K562 (cell line): Measurements from ENCODE around the gene IL4I1. TPM values are rescaled to one million over a fixed set of nuclear protein-coding genes. Genes with fewer than 3 reads are reported as not detected.
A peak's percentile ranks its signal among the peaks of the same experiment; 100 is the strongest.

ENCODE experiments used
- ATAC-seq: fragments of 200-7000 bp; cut with Tn5 transposase; 3 replicates; pipeline ENCODE4 v1.9.1; 2020; ENCODE audit warnings: moderate library complexity
- BruUV-seq: library from RNA; stranded (reverse); fragments of 400-500 nt; replicated peaks from 2 replicates; lab custom pipeline; 2021; lab: Mats Ljungman, UMichigan
- CTCF ChIA-PET: fragments of 300-600 bp; formaldehyde crosslinking; extraction: SDS; loops from one replicate; lab custom pipeline; 2021; ENCODE audit warnings: low intra/inter-chr PET ratio; lab: Yijun Ruan, JAX
- POLR2A ChIA-PET: fragments of 300-600, 350-650 bp; sonication (Branson Sonifier 250); formaldehyde crosslinking; extraction: SDS; loops from one replicate; lab custom pipeline; 2021; ENCODE audit warnings: antibody characterized with exemption, inconsistent platforms; lab: Yijun Ruan, JAX
- DNase-seq, 4 experiments: peaks; one replicate each; pipeline versions ENCODE4 v3.0.0 to v3.0.0-alpha.2; 2011 to 2018; ENCODE audit warnings: low spot score in 3 of 4, mixed read lengths in 3 of 4; ENCODE audit errors: extremely low read depth in 1 of 4
- FAIRE-seq: peaks from 2 replicates; lab custom pipeline; 2011; peaks lifted over from hg19 to GRCh38; lab: Jason Lieb, UNC
- H2AFZ ChIP-seq: 2 replicates; pipeline ENCODE4 v1.6.0; 2011; ENCODE audit warnings: low read depth, low read length, control low read depth, inconsistent platforms
- H3K27ac ChIP-seq: fragments of 200-600 bp; 3 replicates; pipeline ENCODE4 v1.8.0; 2011; ENCODE audit warnings: low read depth, mild to moderate bottlenecking, control low read depth, inconsistent platforms, low read length, moderate library complexity, mixed read lengths; ENCODE audit errors: extremely low read depth
- H3K27me3 ChIP-seq, 2 experiments: fragments of 300-600 bp in 1 of 2; 2 replicates in 1 of 2; 3 replicates in 1 of 2; pipeline versions ENCODE4 v1.6.0 to v1.8.0; 2011; ENCODE audit warnings: inconsistent platforms in 2 of 2, low read length in 2 of 2, mild to moderate bottlenecking in 1 of 2, mixed read lengths in 1 of 2, moderate library complexity in 1 of 2; ENCODE audit not compliant: control insufficient read depth in 2 of 2, insufficient read depth in 2 of 2
- H3K36me3 ChIP-seq: fragments of 300-600 bp; 3 replicates; pipeline ENCODE4 v1.8.0; 2011; ENCODE audit warnings: mild to moderate bottlenecking, low read length, inconsistent platforms; ENCODE audit not compliant: control insufficient read depth, insufficient read depth
- H3K4me1 ChIP-seq, 2 experiments: fragments of 200-600 bp in 1 of 2; replicated peaks in 1 of 2; 2 replicates in 1 of 2; 3 replicates in 1 of 2; pipeline versions ENCODE4 v1.5.1 to v1.8.0; 2011; ENCODE audit warnings: inconsistent platforms in 2 of 2, low read length in 2 of 2, mild to moderate bottlenecking in 1 of 2, mixed read lengths in 1 of 2, moderate library complexity in 1 of 2; ENCODE audit not compliant: control insufficient read depth in 2 of 2, insufficient read depth in 2 of 2
- H3K4me2 ChIP-seq: 2 replicates; pipeline ENCODE4 v1.6.1; 2011; ENCODE audit warnings: low read length, control low read depth, inconsistent platforms, mixed read lengths; ENCODE audit not compliant: insufficient read depth
- H3K4me3 ChIP-seq: fragments of 200-600 bp; sonication (generic), shearing (Covaris generic); 2 replicates; pipeline ENCODE4 v1.5.1; 2016; ENCODE audit warnings: control low read depth, inconsistent platforms
- H3K79me2 ChIP-seq: fragments of 200-600 bp; 3 replicates; pipeline ENCODE4 v1.8.0; 2011; ENCODE audit warnings: low read length, inconsistent platforms; ENCODE audit not compliant: control insufficient read depth, insufficient read depth
- H3K9ac ChIP-seq, 2 experiments: 2 replicates each; pipeline versions ENCODE4 v1.6.0 to v1.6.1; 2011; ENCODE audit warnings: low read depth in 2 of 2, low read length in 2 of 2, control low read depth in 1 of 2, inconsistent platforms in 1 of 2, mild to moderate bottlenecking in 1 of 2, mixed read lengths in 1 of 2; ENCODE audit not compliant: insufficient read depth in 1 of 2
- H3K9me1 ChIP-seq: one replicate; pipeline ENCODE4 v1.6.0; 2011; ENCODE audit warnings: inconsistent platforms, mild to moderate bottlenecking, low read length, moderate library complexity; ENCODE audit not compliant: control insufficient read depth, insufficient read depth
- H3K9me3 ChIP-seq: replicated peaks from 2 replicates; pipeline ENCODE4 v1.5.1; 2011; ENCODE audit warnings: low read depth, low read length, inconsistent platforms; ENCODE audit not compliant: control insufficient read depth, insufficient read depth
- H4K20me1 ChIP-seq: replicated peaks from 2 replicates; pipeline ENCODE4 v1.6.1; 2011; ENCODE audit warnings: low read length, inconsistent platforms, mixed read lengths; ENCODE audit not compliant: control insufficient read depth, insufficient read depth
- C11orf30 ChIP-seq: fragments of 450-650 bp; IDR thresholded peaks from 2 replicates; pipeline ENCODE4 v1.6.1; 2016; ENCODE audit warnings: low read depth, mild to moderate bottlenecking
- CREM ChIP-seq: IDR thresholded peaks from 2 replicates; pipeline ENCODE4 v1.6.1; 2014; ENCODE audit warnings: antibody characterized with exemption, low read depth
- CTBP1 ChIP-seq: fragments of 450-650 bp; IDR thresholded peaks from 2 replicates; pipeline ENCODE4 v1.6.1; 2016; ENCODE audit warnings: borderline replicate concordance
- EP300 ChIP-seq: IDR thresholded peaks from 2 replicates; pipeline ENCODE4 v1.6.1; 2012; ENCODE audit warnings: low read length, improper control_type of control experiment
- HCFC1 ChIP-seq: IDR thresholded peaks from 2 replicates; pipeline ENCODE4 v1.6.1; 2012; ENCODE audit warnings: low read depth, low read length, improper control_type of control experiment
- MEIS2 ChIP-seq: fragments of 450-650 bp; IDR thresholded peaks from 2 replicates; pipeline ENCODE4 v1.6.1; 2014; ENCODE audit warnings: mild to moderate bottlenecking; ENCODE audit not compliant: partially characterized antibody
- NFE2 ChIP-seq: IDR thresholded peaks from 2 replicates; pipeline ENCODE4 v1.6.1; 2014; ENCODE audit warnings: antibody characterized with exemption, low read depth
- NONO ChIP-seq, 2 experiments: fragments of 200-400 bp in 1 of 2; fragments of 450-650 bp in 1 of 2; formaldehyde crosslinking in 1 of 2; IDR thresholded peaks; 2 replicates each; pipeline ENCODE4 v1.6.1; 2017; ENCODE audit warnings: low read depth in 2 of 2, mild to moderate bottlenecking in 2 of 2, moderate library complexity in 2 of 2, low read length in 1 of 2
- RNF2 ChIP-seq: sonication (generic); IDR thresholded peaks from 2 replicates; pipeline ENCODE4 v1.6.1; 2016
- SREBF1 ChIP-seq: fragments of 150-350 bp; IDR thresholded peaks from 2 replicates; pipeline ENCODE4 v1.6.1; 2014; ENCODE audit warnings: antibody characterized with exemption, low read depth, low read length, borderline replicate concordance
- SRF ChIP-seq, 2 experiments: fragments of 250-450, 450-650 bp in 1 of 2; sonication (Bioruptor Pico) in 1 of 2; sonication (generic) in 1 of 2; formaldehyde crosslinking; IDR thresholded peaks; 2 replicates each; pipeline versions ENCODE4 v1.5.0 to v1.5.1; 2020 to 2022; ENCODE audit warnings: mild to moderate bottlenecking in 1 of 2, missing genetic modification reagents in 1 of 2
- TCFL5 ChIP-seq: fragments of 250-450 bp; sonication (Bioruptor Pico); conservative IDR thresholded peaks from 2 replicates; pipeline ENCODE4 v1.6.1; 2021; ENCODE audit warnings: mild to moderate bottlenecking, moderate library complexity, matching md5 sums
- TFE3 ChIP-seq: fragments of 450-650 bp; formaldehyde crosslinking; IDR thresholded peaks from 2 replicates; pipeline ENCODE4 v1.4.0; 2020; ENCODE audit warnings: mild to moderate bottlenecking, mixed read lengths
- XRCC3 ChIP-seq: fragments of 450-650 bp; IDR thresholded peaks from 2 replicates; pipeline ENCODE4 v1.6.1; 2017; ENCODE audit warnings: mild to moderate bottlenecking, moderate library complexity
- ZNF140 ChIP-seq: fragments of 250-450 bp; sonication (Bioruptor Pico); IDR thresholded peaks from 2 replicates; pipeline ENCODE4 v1.8.0; 2021; ENCODE audit warnings: moderate library complexity, mild to moderate bottlenecking, inconsistent platforms
- ZNF717 ChIP-seq: fragments of 250-450 bp; sonication (Bioruptor Pico); IDR thresholded peaks from 2 replicates; pipeline ENCODE4 v1.5.0; 2021
- WGBS: fragments of 100-300 bp; shearing (Covaris generic); methylation state at CpG from one replicate; pipeline ENCODE4 v1.1.6; 2016; ENCODE audit warnings: low coverage, mixed read lengths; ENCODE audit not compliant: insufficient coverage; ENCODE audit errors: missing lambda C conversion rate; 5-methylcytosine and 5-hydroxymethylcytosine counted together
- in situ Hi-C: fragments of 300-500 bp; cut with MboI; formaldehyde crosslinking; loops from 4 replicates; pipeline ENCODE4 v1.15.0; 2018; ENCODE audit warnings: inconsistent platforms, mixed read lengths
- intact Hi-C: fragments of 100-400 bp; cut with micrococcal nuclease; formaldehyde crosslinking; loops from 2 replicates; pipeline ENCODE4 v1.14.2; 2022
- polyA plus RNA-seq, 8 experiments: library from polyadenylated mRNA; depleted of rRNA in 4 of 8; stranded (reverse) in 5 of 8; unstranded in 3 of 8; fragments of >200 nt; fragmentation: Nextera tagmentation in 2 of 8; fragmentation: Illumina TruSeq in 1 of 8; extraction: Ambion mirVana in 2 of 8; extraction: Trizol in 1 of 8; gene quantifications; 2 replicates each; pipeline versions ENCODE4 v1.2.1 to v1.2.3, GENCODE V29; 2011 to 2014; ENCODE audit warnings: inconsistent platforms in 1 of 8, missing spikeins in 1 of 8
- total RNA-seq, 7 experiments: library from RNA; depleted of rRNA in 6 of 7; stranded (reverse); fragments of >200 nt in 6 of 7; fragmentation: Illumina TruSeq in 2 of 7; extraction: Trizol in 2 of 7; gene quantifications; 2 replicates each; pipeline versions ENCODE4 v1.2.1 to v1.2.3, GENCODE V29; 2011 to 2021; ENCODE audit warnings: low replicate concordance in 1 of 7
- TF ChIP-seq, protein P1 (sequence below): fragments of 250-450 bp; sonication (Bioruptor Pico); IDR thresholded peaks from 2 replicates; pipeline ENCODE4 v1.8.0; 2021; ENCODE audit warnings: mild to moderate bottlenecking, moderate library complexity
- TF ChIP-seq, protein P2 (sequence below): sonication (generic); formaldehyde crosslinking; IDR thresholded peaks from 2 replicates; pipeline ENCODE4 v1.8.0; 2022; ENCODE audit warnings: mild to moderate bottlenecking, missing genetic modification reagents

The IL4I1 gene
- total and polyA plus RNA-seq, 9 of the 15 experiments (the other 6 are each of a cell fraction or from before 2014, with no cell fraction given): 0.06 to 0.95 (median 0.43) TPM; not detected in 2

DNA sequence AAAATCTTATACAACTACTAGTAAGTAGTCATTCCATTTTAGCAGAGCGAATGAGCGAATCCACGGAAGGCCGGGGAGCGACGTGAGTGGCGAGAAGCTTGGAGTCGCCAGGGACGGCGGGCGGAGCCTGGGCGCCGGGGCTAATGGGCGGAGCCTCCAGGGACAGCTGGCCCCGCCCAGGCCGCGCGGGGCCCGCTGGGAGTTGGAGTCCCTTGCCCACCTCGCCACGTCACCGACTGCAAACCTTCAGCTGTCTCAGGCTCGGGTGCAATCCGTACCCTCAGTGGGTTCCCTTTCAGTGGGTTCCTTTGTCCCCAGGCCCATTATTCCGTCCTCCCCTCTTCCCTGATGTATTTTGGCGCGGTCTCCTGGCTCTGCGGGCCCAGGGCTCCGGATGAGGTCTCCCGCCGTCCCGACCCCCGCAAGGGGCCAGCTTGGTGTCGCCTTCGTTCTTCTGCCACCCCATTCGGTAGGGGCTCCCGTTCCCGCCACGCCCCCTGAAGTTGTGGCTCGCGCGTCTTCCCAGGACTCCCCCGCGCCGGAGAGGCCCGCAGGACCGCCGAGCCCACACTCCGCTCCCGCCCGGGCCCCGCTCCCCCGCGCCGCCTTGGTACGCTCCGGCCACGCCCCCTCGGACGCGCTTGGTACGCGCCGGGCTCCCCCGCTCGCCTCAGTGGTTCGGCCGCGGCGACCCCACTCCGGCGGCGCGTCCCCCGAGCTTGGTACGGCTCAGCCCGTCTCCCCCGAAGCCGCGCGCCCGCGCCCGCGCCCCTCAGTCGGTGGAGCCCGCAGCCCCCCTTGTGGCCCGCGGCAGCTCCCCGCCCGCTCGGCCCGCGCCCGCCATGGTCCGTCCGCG is 46.0 kb downstream of the IL4I1 start, which contains the start of gene PTOV1:
PTOV1 (plus strand) TSS at position 673 of the 856 bp plus-strand sequence.
- FAIRE-seq: peak; percentile 83
- peaks cover 54% of the 10 kb centered on the region for H3K79me2 ChIP-seq
- H3K4me1 ChIP-seq: peaks cover 39 to 64% of the 10 kb centered on the region in 2 experiments
- peak within 1 kb of the TSS; percentile 87 for H3K4me3 ChIP-seq
- intact Hi-C loops (no loop called here), in situ Hi-C loops (no loop called here)
- ATAC-seq: peak; percentile 91
- H3K27ac ChIP-seq: peak within 1 kb of the TSS; percentile 100
- peak within 1 kb of the TSS; percentile 92 for H3K4me2 ChIP-seq
- ChIA-PET POLR2A (interaction anchor here (0.7 to 2.0 kb wide), 21 partner anchors 8 to 175 kb away, joined by 3 to 18 read pairs (median 5); partner anchors contain the start of genes FUZ and PRMT1), CTCF (no interaction called here)
- DNase-seq: peak; percentile 96 to 97 (median 97)
- WGBS: 0% methylated on average over 47 of the region's 98 CpGs
- H3K9me3 ChIP-seq: 0 out of 2 replicates have a peak, but pooled peaks cover 6% of the 10 kb centered on the region
- no peaks in the 10 kb centered on the region for H3K27me3 ChIP-seq
- peaks cover 33% of the 10 kb centered on the region for H3K36me3 ChIP-seq
- H4K20me1 ChIP-seq: peaks cover 11% of the 10 kb centered on the region
- BruUV-seq: no TSS peak
- H2AFZ ChIP-seq: peak within 1 kb of the TSS; percentile 97
- H3K9ac ChIP-seq: peak within 1 kb of the TSS; percentile 97 to 99
- peaks cover 11% of the 10 kb centered on the region for H3K9me1 ChIP-seq
- TF ChIP-seq C11orf30: peak; percentile 38; the same call in 1 of the 2 replicates
- peak; percentile 75 for TF ChIP-seq CTBP1
- peak in 1 of 2 experiments; percentile 98; a peak in 2 of 4 replicates for TF ChIP-seq NONO (IDR thresholded peaks at IDR 0.05; ENCODE audit: low read depth in 2 of 2, low read length in 1 of 2)
- peak; percentile 63; the same call in 1 of the 2 replicates for TF ChIP-seq RNF2
- TF ChIP-seq EP300: peak; percentile 14; the same call in 1 of the 2 replicates
- no peak for TF ChIP-seq TCFL5 (CRISPR knock-in tag)
- no peak for TF ChIP-seq XRCC3
- peak; percentile 92 for TF ChIP-seq HCFC1
- TF ChIP-seq SREBF1: peak; percentile 96
- TF ChIP-seq MEIS2: peak; percentile 15
- TF ChIP-seq, protein P1, sequence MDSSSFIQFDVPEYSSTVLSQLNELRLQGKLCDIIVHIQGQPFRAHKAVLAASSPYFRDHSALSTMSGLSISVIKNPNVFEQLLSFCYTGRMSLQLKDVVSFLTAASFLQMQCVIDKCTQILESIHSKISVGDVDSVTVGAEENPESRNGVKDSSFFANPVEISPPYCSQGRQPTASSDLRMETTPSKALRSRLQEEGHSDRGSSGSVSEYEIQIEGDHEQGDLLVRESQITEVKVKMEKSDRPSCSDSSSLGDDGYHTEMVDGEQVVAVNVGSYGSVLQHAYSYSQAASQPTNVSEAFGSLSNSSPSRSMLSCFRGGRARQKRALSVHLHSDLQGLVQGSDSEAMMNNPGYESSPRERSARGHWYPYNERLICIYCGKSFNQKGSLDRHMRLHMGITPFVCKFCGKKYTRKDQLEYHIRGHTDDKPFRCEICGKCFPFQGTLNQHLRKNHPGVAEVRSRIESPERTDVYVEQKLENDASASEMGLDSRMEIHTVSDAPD: no peak
- TF ChIP-seq SRF (CRISPR knock-in tag; IDR thresholded peaks at IDR 0.05): no peak
- peak; percentile 97 for TF ChIP-seq CREM
- TF ChIP-seq NFE2: no peak; the same call in 1 of the 2 replicates
- TF ChIP-seq TFE3: no peak
- TF ChIP-seq ZNF140 (CRISPR knock-in tag): no peak
- TF ChIP-seq, protein P2, sequence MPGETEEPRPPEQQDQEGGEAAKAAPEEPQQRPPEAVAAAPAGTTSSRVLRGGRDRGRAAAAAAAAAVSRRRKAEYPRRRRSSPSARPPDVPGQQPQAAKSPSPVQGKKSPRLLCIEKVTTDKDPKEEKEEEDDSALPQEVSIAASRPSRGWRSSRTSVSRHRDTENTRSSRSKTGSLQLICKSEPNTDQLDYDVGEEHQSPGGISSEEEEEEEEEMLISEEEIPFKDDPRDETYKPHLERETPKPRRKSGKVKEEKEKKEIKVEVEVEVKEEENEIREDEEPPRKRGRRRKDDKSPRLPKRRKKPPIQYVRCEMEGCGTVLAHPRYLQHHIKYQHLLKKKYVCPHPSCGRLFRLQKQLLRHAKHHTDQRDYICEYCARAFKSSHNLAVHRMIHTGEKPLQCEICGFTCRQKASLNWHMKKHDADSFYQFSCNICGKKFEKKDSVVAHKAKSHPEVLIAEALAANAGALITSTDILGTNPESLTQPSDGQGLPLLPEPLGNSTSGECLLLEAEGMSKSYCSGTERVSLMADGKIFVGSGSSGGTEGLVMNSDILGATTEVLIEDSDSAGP (CRISPR knock-in tag): no peak
- TF ChIP-seq ZNF717: 0 out of 2 replicates have a peak, but pooled peaks have one; percentile 26
